ENCODE results near the gene USP2.

The USP2 gene

GRCh38 chr11:119351232-119351631 is 30.3 kb downstream of the USP2 start:
- no peak for TF ChIP-seq CTCF (IDR thresholded peaks at IDR 0.05; ENCODE audit: low read depth, low read length)
- DNase-seq: no peak
- H3K36me3 ChIP-seq: no peaks in the 10 kb centered on the region

DNA sequence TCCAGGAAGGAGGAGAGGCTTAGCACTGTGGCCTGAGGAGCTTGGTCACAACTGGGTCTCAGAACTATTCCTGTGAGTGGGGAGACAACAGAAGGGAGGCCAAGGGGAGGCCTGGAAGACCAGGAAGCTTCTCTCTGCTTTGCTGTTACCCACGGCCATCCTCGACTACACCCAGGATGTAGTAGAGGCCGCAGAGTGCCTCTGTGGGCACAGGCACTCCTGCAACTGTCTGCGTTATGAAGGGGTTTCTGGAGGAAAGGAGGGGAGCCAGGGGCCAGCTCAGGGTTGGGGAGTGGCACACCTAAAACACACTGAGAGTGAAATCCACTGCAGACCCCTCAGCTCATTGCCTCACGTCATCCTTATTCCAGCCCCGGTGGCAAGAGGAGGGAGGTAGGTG is 31.2 kb downstream of the USP2 start:
- DNase-seq: no peak
- no peaks in the 10 kb centered on the region for H3K36me3 ChIP-seq
- no peaks in the 10 kb centered on the region for H3K27me3 ChIP-seq
- H3K4me3 ChIP-seq (ENCODE audit: low read depth, low read length): no peak overlapping the region
- TF ChIP-seq CTCF (IDR thresholded peaks at IDR 0.05; ENCODE audit: low read depth, low read length): no peak
- no peaks in the 10 kb centered on the region for H3K9me3 ChIP-seq
- H3K4me1 ChIP-seq: peaks cover 4% of the 10 kb centered on the region

More at GRCh38 chr11:119351232-119351631, 30.3 kb downstream of the USP2 start:
- no peak overlapping the region for H3K4me3 ChIP-seq (ENCODE audit: low read depth, low read length)
- peaks cover 4% of the 10 kb centered on the region for H3K4me1 ChIP-seq
- no peaks in the 10 kb centered on the region for H3K27me3 ChIP-seq
- no peaks in the 10 kb centered on the region for H3K9me3 ChIP-seq

DNA sequence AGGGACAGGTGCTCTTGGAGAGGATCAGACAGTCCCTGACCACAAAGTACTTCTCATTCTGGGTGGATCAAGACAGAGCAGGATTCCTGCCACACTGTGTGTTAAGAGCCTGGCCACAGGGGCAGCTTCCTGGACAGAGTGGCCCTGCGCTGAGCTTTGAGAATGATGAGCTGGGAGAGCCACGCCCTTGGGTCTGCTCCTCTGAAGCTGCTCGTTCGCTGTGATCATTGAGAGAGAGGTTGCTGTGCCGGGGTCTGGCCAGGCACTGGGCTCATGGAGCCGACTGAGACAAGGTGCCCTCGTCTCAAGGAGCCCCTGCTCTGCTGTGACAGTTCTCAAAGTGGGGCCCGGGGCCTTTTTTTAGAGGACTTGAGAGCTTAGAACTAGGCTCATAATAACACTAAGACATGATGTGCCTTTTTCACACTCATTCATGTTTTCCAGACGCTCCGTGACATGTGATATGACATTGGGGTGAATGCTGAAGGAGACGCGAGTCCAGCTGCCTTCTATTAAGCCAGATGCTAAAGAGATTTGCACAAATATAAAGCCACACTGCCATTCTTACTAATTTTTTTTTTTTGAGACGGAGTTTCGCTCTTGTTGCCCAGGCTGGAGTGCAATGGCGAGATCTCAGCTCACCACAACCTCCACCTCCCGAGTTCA is 33.4 kb downstream of the USP2 start:
- Histone ChIP-seq H3K36me3 (no peaks in the 10 kb centered on the region), H3K4me3 (ENCODE audit: low read depth, low read length) (no peak overlapping the region), H3K27me3 (no peaks in the 10 kb centered on the region), H3K9me3 (no peaks in the 10 kb centered on the region), H3K4me1 (peaks cover 4% of the 10 kb centered on the region)
- TF ChIP-seq CTCF (IDR thresholded peaks at IDR 0.05; ENCODE audit: low read depth, low read length): no peak
- DNase-seq: no peak

DNA sequence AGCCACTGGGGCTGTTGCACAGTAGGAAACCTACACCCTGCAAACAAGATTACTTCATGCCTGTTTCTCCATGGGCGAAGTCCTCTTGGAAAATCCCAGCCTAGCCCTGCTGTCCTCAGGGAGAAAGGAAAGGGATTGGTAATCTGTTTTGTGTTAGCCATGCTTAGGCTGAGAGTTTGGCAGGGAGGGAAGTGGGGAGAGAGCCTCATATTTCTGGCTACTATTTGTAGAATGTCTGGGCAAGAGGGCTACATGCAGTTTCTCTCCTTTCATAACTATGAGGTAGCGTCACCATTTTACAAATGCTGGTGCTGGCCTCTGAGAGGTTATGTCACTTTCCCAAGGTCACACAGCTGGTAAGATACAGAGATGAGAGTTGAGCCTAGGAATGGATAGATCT is 34.2 kb downstream of the USP2 start:
- Histone ChIP-seq H3K4me1 (no peaks in the 10 kb centered on the region), H3K4me3 (ENCODE audit: low read depth, low read length) (no peak overlapping the region), H3K27me3 (no peaks in the 10 kb centered on the region), H3K36me3 (no peaks in the 10 kb centered on the region), H3K9me3 (no peaks in the 10 kb centered on the region)
- no peak for TF ChIP-seq CTCF (IDR thresholded peaks at IDR 0.05; ENCODE audit: low read depth, low read length)
- DNase-seq: no peak

DNA sequence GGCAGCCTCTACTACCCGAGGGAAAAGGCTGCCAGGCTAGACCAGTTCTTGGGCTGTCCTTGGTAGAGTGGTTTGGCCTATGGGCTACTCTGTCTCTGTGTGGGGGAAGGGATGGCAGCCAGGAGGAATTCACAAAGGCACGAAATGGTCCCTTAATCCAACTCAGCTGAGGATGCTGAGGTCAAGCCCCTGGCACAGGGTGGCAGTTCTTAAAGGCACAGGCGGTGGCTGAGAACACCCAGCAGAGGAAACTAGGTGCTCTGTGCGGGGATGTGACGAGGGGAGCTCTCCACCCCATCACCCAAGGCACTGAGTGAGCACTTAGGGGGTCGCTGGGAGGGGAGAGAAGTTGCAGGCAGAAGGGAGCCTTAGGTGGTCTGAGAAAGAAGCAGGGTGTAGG is 34.9 kb downstream of the USP2 start, which contains the start of gene MFRP:
Gene MFRP, minus strand, starts transcription at position 101 of the 400 bp plus-strand sequence. CDS start 192 bp downstream, outside the sequence.
- no peaks in the 10 kb centered on the region for H3K36me3 ChIP-seq
- no peaks in the 10 kb centered on the region for H3K27me3 ChIP-seq
- DNase-seq: no peak
- no peaks in the 10 kb centered on the region for H3K4me1 ChIP-seq
- H3K4me3 ChIP-seq (ENCODE audit: low read depth, low read length): no peak within 1 kb of the TSS
- TF ChIP-seq CTCF (IDR thresholded peaks at IDR 0.05; ENCODE audit: low read depth, low read length): no peak
- no peaks in the 10 kb centered on the region for H3K9me3 ChIP-seq

GRCh38 chr11:119345685-119346084 is 35.8 kb downstream of the USP2 start:
- Histone ChIP-seq H3K36me3 (no peaks in the 10 kb centered on the region), H3K4me3 (ENCODE audit: low read depth, low read length) (no peak overlapping the region), H3K9me3 (no peaks in the 10 kb centered on the region), H3K27me3 (peaks cover 6% of the 10 kb centered on the region), H3K4me1 (no peaks in the 10 kb centered on the region)
- no peak for DNase-seq
- TF ChIP-seq CTCF (IDR thresholded peaks at IDR 0.05; ENCODE audit: low read depth, low read length): no peak
